GM12892 (cell line): ENCODE measurements around the gene TTC28.

Source experiments
- POLR2A ChIP-seq: IDR thresholded peaks from 2 replicates; pipeline ENCODE4 v1.6.1; 2011; ENCODE audit warnings: low read depth, low read length, control low read depth
- POLR2AphosphoS5 ChIP-seq: IDR thresholded peaks from 2 replicates; pipeline ENCODE4 v1.6.1; 2011; ENCODE audit warnings: low read depth, low read length, control low read depth
- TAF1 ChIP-seq: IDR thresholded peaks from 2 replicates; pipeline ENCODE4 v1.6.1; 2011; ENCODE audit warnings: low read depth, mild to moderate bottlenecking, control low read depth, low read length, borderline replicate concordance

GRCh38 chr22:28629420-28630176, 50.0 kb downstream of the TTC28 start:
- TF ChIP-seq POLR2AphosphoS5 (no peak), POLR2A (no peak), TAF1 (no peak)
